Dendritic cell treated with granulocyte-macrophage colony-stimulating factor and Interleukin-4, amounts not matched to agents 40 ng/mL and 50 ng/mL, for 4 days (primary cell): Measurements from ENCODE around the gene CDC20.

Source experiments
- H3K27ac Mint-ChIP-seq: one replicate; pipeline ENCODE4 v1.8.0; 2022; ENCODE audit warnings: mild to moderate bottlenecking, mixed read lengths
- H3K27me3 Mint-ChIP-seq: one replicate; pipeline ENCODE4 v1.8.0; 2022; ENCODE audit warnings: mild to moderate bottlenecking, mixed read lengths
- H3K36me3 Mint-ChIP-seq: one replicate; pipeline ENCODE4 v1.8.0; 2022; ENCODE audit warnings: low read depth, mixed read lengths
- H3K4me1 Mint-ChIP-seq: one replicate; pipeline ENCODE4 v1.8.0; 2022; ENCODE audit warnings: low read depth, mixed read lengths
- H3K4me3 Mint-ChIP-seq: one replicate; pipeline ENCODE4 v1.8.0; 2022; ENCODE audit warnings: mild to moderate bottlenecking, moderate library complexity, mixed read lengths
- H3K9me3 Mint-ChIP-seq: one replicate; pipeline ENCODE4 v1.8.0; 2022; ENCODE audit warnings: mixed read lengths
- intact Hi-C: fragments of 100-400 bp; cut with micrococcal nuclease; formaldehyde crosslinking; loops from one replicate; pipeline ENCODE4 v1.15.0; 2022

Gene CDC20

DNA sequence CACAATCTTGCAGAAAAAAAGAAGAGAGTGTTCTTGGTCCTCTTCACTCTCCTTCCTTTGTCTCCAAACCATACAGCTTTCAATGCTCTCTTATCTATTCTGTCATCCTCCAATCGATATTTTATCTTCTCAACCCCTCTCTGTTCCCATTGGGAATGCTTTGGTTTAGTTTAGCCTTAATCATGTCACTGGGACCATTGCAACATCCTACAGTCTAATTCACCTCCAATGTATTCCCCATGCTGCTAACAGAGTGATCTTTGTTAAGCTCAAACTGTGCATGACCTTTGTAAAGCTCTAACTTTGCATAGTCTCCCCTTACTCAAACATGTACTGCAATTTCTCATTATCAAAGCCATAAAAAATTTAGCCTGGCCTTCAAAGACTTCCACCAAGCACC is 18.2 kb upstream of the CDC20 start:
- Mint-ChIP-seq H3K9me3 (no peaks in the 10 kb centered on the region), H3K27ac (no peak overlapping the region), H3K4me3 (no peak overlapping the region), H3K36me3 (no peaks in the 10 kb centered on the region), H3K4me1 (peaks cover 5% of the 10 kb centered on the region), H3K27me3 (peaks cover 2% of the 10 kb centered on the region)
- intact Hi-C loops: loop anchor here (5.0 kb wide), 1 partner anchor 488 kb away; no protein-coding TSS in a partner anchor

DNA sequence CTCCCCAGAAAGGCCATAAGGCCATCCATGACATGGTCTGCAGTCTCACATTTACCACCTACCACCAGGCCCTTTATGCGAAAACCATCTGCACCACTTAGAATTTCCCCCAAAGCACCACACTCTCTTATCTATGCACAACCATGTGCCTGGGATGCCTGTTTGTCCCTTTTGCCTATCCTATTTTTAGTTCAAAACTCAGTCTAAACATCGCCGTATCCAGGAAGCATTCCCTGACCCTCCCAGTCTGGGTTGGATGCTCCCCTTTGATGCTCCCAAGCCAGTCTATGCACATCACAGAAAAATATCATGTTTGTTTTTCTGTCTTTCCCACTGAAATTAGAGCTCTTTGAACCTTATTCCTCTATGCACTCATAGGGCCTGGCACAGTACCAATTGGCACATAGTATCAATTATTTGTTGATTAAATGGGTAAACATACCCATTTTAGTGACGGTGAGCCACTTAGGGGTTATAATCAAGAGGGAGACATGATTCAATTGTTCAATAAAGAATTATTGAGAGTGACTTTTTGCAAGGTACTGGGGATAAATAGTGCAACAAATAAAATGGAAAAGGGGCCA is 14.4 kb upstream of the CDC20 start:
- Mint-ChIP-seq H3K27ac (no peak overlapping the region), H3K4me1 (peaks cover 6% of the 10 kb centered on the region), H3K36me3 (no peaks in the 10 kb centered on the region), H3K4me3 (no peak overlapping the region), H3K27me3 (no peaks in the 10 kb centered on the region), H3K9me3 (no peaks in the 10 kb centered on the region)
- intact Hi-C loops: loop anchor here (5.0 kb wide), 1 partner anchor 492 kb away; no protein-coding TSS in a partner anchor

DNA sequence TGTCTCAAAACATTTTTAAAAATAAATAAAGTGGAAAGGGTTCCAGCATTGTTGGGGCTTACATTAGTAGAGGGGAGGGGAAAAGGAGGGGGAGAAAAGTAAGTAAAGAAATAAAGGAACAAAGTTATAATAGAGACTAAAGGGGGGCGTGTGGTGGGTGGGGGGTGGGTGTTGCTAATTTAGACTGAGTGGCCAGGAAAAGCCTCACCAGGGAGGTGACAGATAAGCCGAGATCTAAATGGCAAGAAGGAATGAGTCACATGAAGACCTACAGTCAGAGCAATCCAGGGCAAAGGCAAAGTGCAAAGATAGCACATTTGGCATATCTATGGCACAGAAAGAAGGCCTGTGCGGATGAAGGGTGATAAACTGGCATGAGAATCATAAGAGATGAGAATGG is 13.7 kb upstream of the CDC20 start:
- Mint-ChIP-seq H3K4me3 (no peak overlapping the region), H3K9me3 (no peaks in the 10 kb centered on the region), H3K27me3 (no peaks in the 10 kb centered on the region), H3K27ac (no peak overlapping the region), H3K36me3 (no peaks in the 10 kb centered on the region), H3K4me1 (peaks cover 12% of the 10 kb centered on the region)
- intact Hi-C loops: no loop called here

DNA sequence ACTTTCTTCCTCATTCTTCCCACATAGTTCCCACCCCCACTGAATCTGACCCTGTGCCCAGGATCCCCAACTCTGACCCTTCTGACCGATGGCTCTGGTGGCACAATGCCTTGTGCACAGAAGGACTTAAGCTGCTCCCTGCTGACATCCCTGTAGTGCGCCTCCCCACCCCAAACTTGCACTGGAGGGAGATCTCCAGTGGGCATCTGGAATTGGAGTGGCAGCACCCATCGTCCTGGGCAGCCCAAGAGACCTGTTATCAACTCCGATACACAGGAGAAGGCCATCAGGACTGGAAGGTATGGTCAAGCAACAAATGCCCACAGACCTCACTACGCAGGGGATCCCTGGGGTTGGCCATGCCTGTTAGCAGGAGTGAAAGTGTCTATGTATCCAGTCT is 12.1 kb upstream of the CDC20 start:
- intact Hi-C loops: no loop called here
- Mint-ChIP-seq H3K9me3 (no peaks in the 10 kb centered on the region), H3K27ac (no peak overlapping the region), H3K27me3 (no peaks in the 10 kb centered on the region), H3K36me3 (no peaks in the 10 kb centered on the region), H3K4me3 (no peak overlapping the region), H3K4me1 (peaks cover 12% of the 10 kb centered on the region)

DNA sequence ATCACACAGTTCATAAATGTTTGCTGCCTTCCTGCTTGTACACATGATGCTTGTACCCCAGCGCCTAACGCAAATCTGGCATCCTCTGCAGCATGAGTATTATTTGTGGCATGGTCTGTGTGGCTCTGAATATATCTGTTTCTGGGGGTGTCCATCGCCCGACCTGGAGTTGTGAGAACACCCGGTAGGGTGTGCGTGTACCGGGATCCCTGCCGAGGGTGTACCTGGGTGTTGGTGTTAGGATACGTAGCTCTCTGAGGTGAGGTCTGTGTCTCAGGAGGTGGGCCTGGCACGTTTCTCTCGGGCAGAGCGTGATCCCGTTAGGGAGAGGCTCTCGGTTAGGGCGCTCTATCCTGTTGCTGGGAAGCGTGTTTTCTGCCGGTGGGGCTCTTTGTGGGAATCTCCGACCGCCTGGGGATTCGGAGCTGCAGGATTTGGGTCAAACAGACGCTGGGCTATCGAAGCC is 10.4 kb upstream of the CDC20 start:
- H3K9me3 Mint-ChIP-seq: no peaks in the 10 kb centered on the region
- no peak overlapping the region for H3K27ac Mint-ChIP-seq

DNA sequence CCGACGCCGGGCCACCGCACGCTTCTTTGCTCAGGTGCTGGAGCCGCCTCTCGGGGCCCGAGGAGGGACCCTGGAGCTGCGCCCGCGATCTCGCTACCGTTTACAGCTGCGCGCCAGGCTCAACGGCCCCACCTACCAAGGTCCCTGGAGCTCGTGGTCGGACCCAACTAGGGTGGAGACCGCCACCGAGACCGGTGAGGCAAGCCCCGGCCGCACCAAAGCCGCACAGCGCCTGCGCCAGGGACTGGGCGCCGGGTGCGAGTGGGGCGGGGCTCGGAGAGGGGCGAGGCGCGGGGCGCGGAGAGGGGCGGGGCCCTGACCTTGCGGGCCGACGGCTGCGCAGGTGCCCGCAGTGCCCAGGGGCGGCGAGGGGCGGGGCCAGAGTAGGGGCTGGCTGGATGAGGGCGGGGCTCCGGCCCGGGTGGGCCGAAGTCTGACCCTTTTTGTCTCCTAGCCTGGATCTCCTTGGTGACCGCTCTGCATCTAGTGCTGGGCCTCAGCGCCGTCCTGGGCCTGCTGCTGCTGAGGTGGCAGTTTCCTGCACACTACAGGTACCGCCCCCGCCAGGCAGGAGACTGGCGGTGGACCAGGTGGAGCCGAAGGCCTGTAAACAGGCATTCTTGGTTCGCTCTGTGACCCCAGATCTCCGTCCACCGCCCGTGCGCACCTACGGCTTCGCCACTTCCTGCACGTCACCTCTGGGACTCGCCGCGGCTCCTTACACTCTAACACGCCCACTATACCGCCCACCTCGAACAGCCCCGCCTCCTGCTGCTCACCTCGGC is 9.8 kb upstream of the CDC20 start:
- Mint-ChIP-seq H3K4me1 (peaks cover 28% of the 10 kb centered on the region), H3K4me3 (peak overlapping the region; percentile 14), H3K36me3 (no peaks in the 10 kb centered on the region), H3K27me3 (no peaks in the 10 kb centered on the region), H3K27ac (no peak overlapping the region), H3K9me3 (no peaks in the 10 kb centered on the region)
- intact Hi-C loops: no loop called here

More for the DNA sequence above, 10.4 kb upstream of the CDC20 start:
- Mint-ChIP-seq H3K27me3 (no peaks in the 10 kb centered on the region), H3K4me1 (peaks cover 26% of the 10 kb centered on the region), H3K36me3 (no peaks in the 10 kb centered on the region), H3K4me3 (no peak overlapping the region)
- intact Hi-C loops: no loop called here

DNA sequence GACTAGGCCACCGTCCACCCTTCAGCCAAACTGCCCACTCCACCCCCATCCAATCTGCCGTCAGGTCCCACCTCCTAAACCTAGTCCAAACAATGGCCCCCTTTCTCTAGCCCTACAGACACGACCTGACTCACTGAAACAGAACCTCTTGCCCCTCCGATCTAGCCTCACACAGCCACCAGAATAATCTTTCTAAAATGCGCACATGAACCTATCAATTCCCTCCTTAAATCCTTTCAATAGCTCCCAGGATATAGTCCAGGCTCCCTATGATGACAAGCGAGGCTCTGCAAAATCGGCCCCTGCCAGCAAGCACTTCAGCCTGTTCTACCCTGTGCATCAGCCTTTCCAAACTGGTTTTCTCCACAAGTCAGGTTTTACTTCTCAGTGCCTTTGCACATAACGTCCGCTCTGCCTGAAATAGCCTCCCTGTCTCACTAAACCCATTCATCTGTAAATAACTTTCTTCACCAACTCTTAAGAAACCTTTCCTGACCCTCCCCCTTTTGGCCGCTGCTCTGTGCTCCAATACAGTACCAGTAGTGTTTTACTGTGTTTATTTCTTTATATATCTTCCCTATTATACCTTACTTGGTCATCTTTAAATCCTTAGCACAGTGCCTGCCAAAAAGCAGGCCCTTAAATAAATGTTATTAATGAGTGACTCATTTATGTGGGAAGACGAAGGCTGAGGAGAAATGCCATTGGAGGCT is 9.0 kb upstream of the CDC20 start:
- Mint-ChIP-seq H3K27ac (no peak overlapping the region), H3K4me3 (peak overlapping the region; percentile 14), H3K27me3 (no peaks in the 10 kb centered on the region), H3K4me1 (peaks cover 30% of the 10 kb centered on the region), H3K9me3 (no peaks in the 10 kb centered on the region), H3K36me3 (peaks cover 4% of the 10 kb centered on the region)
- intact Hi-C loops: no loop called here

DNA sequence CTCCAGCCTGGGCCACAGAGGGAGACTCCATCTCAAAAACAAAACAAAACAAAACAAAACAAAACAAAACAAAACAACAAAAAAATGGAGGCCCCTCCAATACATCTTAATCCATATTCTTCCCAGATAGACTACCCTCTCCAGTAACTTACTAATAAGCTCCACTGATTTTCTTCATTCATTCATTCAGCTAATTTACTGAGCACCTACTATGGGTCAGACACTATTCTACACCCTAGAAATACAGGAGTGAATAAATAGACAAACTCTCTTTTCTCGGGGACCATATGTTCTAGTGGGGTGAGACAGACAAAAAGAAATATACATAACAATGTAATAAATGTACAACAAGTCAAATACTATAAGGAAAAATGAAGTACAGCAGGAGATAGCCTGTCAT is 7.8 kb upstream of the CDC20 start:
- Mint-ChIP-seq H3K27ac (no peak overlapping the region), H3K4me3 (no peak overlapping the region), H3K27me3 (no peaks in the 10 kb centered on the region), H3K9me3 (no peaks in the 10 kb centered on the region), H3K36me3 (peaks cover 8% of the 10 kb centered on the region), H3K4me1 (peaks cover 26% of the 10 kb centered on the region)
- intact Hi-C loops: no loop called here

DNA sequence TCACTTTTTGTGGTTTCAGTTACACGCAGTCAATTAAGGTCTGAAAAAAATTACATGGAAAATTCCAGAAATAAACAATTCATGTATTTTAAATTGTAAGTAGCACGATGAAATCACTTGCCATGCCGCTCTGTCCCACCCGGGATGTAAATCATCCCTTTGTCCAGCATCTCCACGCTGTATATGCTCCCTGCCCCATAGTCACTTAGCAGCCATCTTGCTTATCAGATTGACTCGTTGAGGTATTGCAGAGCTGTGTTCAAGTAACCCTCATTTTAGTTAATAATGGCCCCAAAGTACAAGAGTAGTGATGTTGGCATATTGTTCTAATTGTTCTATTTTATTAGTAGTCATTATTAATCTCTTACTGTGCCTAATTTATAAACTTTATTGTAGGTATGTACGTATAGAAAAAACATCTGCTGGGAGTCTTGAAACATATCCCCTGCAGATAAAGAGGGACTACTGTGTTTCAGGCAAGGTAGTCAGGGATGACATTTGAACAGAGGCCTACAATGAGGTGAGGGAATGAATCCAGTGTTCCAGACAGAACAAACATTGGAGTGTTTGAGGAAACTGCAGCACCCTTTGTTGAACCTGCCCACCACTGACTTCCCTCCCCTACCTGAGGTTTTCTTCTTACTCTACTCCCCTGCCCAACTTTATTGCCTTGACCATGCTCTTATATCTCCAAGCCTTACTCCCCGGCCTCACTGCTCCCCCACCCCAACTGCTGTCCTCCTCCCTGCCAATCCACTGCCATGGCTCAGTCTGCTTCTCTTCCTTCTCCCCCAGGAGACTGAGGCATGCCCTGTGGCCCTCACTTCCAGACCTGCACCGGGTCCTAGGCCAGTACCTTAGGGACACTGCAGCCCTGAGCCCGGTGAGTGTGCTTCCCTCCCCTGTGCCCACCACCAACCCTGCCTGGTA is 7.1 kb upstream of the CDC20 start:
- Mint-ChIP-seq H3K27me3 (no peaks in the 10 kb centered on the region), H3K9me3 (no peaks in the 10 kb centered on the region), H3K4me3 (no peak overlapping the region), H3K27ac (peak overlapping the region; percentile 48), H3K4me1 (peaks cover 26% of the 10 kb centered on the region), H3K36me3 (peaks cover 16% of the 10 kb centered on the region)
- intact Hi-C loops: no loop called here

DNA sequence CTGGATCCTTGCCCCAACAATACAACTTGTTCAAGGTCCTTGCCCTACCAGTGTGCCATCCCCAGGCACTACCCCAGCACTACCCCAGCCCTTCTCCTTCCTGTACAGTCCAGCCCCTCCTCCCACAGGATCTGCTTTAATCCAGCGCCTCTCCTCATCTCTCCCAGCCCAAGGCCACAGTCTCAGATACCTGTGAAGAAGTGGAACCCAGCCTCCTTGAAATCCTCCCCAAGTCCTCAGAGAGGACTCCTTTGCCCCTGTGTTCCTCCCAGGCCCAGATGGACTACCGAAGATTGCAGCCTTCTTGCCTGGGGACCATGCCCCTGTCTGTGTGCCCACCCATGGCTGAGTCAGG is 6.5 kb upstream of the CDC20 start:
- Mint-ChIP-seq H3K27me3 (no peaks in the 10 kb centered on the region), H3K4me3 (no peak overlapping the region), H3K9me3 (no peaks in the 10 kb centered on the region), H3K27ac (peak overlapping the region; percentile 48), H3K36me3 (peaks cover 20% of the 10 kb centered on the region), H3K4me1 (peaks cover 26% of the 10 kb centered on the region)
- intact Hi-C loops: no loop called here

DNA sequence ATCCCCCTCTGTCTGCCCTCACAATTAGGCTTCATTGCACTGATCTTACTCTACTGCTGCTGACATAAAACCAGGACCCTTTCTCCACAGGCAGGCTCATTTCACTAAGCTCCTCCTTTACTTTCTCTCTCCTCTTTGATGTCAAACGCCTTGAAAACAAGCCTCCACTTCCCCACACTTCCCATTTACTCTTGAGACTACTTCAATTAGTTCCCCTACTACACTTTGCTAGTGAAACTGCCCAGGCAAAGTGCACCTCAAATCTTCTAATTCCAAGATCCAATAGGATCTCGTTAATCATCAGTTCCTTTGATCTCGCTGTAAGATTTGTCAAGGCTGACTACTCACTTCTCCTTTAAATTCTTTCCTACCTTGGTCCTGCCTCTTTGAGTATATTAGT is 5.9 kb upstream of the CDC20 start:
- peak overlapping the region; percentile 48 for H3K27ac Mint-ChIP-seq
- no peaks in the 10 kb centered on the region for H3K27me3 Mint-ChIP-seq
- H3K36me3 Mint-ChIP-seq: peaks cover 20% of the 10 kb centered on the region
- no peaks in the 10 kb centered on the region for H3K9me3 Mint-ChIP-seq
- H3K4me1 Mint-ChIP-seq: peaks cover 26% of the 10 kb centered on the region
- intact Hi-C loops: no loop called here
- H3K4me3 Mint-ChIP-seq: no peak overlapping the region

DNA sequence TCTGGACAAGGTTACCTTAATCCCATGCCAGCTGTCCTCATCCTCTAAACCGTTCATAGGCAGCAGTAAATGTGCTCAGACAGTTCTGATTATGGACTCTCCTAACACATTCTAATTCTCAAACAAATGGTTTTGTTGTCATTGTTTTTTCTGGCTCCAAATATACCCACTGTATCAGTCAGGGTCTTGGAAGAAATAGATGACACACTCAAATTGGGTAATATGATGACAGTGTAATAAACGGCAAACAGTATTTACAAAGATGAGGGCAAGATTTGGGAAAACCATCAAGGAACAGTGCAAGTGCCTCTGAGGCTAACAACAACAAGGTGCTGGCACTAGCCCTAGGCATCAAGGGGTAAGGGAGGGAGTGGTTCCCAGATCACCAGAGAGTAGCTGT is 4.3 kb upstream of the CDC20 start:
- Mint-ChIP-seq H3K36me3 (peaks cover 24% of the 10 kb centered on the region), H3K4me3 (no peak overlapping the region), H3K27ac (no peak overlapping the region), H3K4me1 (peaks cover 29% of the 10 kb centered on the region), H3K27me3 (no peaks in the 10 kb centered on the region), H3K9me3 (no peaks in the 10 kb centered on the region)
- intact Hi-C loops: no loop called here

DNA sequence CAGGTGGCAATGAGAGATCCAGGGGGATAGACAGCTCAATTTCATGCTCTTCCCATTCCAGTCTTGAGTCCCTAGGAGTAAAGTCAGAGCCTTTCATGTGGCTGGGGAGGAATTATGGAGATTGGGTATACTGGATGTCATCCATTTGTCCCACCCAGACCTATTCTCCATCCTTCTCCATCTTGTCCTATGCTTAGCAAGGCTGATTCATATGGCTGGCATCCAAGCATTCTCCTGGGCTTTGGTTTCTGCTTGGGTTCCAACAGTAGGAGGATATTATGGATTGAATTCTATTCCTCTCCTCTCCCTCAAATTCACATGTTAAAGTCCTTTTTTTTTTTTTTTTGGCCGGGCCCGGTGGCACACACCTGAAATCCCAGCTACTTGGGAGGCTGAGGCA is 3.8 kb upstream of the CDC20 start:
- H3K4me1 Mint-ChIP-seq: peaks cover 29% of the 10 kb centered on the region
- no peak overlapping the region for H3K27ac Mint-ChIP-seq
- H3K36me3 Mint-ChIP-seq: peaks cover 24% of the 10 kb centered on the region
- H3K27me3 Mint-ChIP-seq: no peaks in the 10 kb centered on the region
- H3K4me3 Mint-ChIP-seq: no peak overlapping the region
- H3K9me3 Mint-ChIP-seq: no peaks in the 10 kb centered on the region
- intact Hi-C loops: loop anchor here (5.0 kb wide), 1 partner anchor 118 kb away; no protein-coding TSS in a partner anchor
